ENCODE measurements around the gene NRG4. TPM values are rescaled to one million over a fixed set of nuclear protein-coding genes. Genes with fewer than 3 reads are reported as not detected.
"Not testable (repeated sequence)": the region's sequence is repeated elsewhere in the genome, so short reads cannot be mapped to it uniquely, and the experiment has no call there.

NRG4 gene, protein sequence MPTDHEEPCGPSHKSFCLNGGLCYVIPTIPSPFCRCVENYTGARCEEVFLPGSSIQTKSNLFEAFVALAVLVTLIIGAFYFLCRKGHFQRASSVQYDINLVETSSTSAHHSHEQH
- 0.69 TPM for polyA plus RNA-seq (2013, experiment 1 of 4)
- 0.30 TPM for polyA plus RNA-seq (2013, experiment 2 of 4)
- polyA plus RNA-seq (2013, experiment 3 of 4), result 0.21 TPM
- polyA plus RNA-seq (2013, experiment 4 of 4), result 0.16 TPM

DNA sequence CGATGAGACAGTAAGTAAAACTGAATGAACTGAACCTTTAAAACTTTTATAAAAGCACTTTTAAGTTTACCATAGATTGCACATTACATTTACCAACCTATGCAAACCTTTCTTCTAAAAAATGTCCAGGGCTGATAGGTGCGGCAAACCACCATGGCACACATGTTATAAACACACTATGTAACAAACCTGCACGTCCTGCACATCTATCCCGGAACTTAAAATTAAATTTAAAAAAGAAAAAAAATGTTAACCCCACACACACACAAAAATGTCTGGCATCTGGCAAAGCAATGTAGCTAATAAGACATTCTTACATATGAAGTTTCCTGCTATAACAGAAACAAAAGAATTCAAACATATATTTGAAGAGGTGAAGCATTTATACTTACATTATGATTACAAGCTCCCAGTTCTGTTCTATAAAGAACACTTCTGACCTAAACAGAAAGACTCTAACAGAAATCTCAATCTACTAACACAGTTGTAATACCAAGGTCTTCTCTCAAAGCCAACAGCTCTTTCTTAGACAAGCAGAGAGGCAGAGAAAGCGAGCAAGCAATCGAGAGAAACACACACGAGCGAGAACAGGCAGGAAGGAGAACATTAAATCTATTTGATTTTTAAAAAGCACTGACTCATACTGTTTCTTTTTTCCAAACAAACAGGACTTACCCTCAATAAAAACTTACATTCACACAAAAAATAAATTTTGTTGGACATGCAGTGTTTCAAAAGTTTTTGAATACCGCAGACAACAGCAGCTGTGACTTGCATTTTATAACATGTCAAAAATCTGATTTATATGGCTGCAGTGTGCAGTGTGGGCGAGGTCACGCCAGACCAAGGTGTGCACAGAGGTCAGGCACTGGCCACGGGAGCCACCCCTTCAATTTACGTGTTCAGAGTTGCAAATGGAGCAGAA lies at the start of gene NRG4:
NRG4 (minus strand) TSS at position 798 of the 925 bp plus-strand sequence. CDS start 1,194 bp downstream, outside the sequence.
- no peaks in the 10 kb centered on the region for H3K27me3 ChIP-seq (ENCODE audit: control insufficient read depth, insufficient read depth, low read length, poor library complexity, severe bottlenecking)
- H3K4me1 ChIP-seq (ENCODE audit: control insufficient read depth, insufficient read depth, low read length), result no peaks in the 10 kb centered on the region
- H3K27ac ChIP-seq (ENCODE audit: insufficient read depth, low read depth, low read length, poor library complexity, severe bottlenecking), result peak within 1 kb of the TSS; percentile 31
- H3K9me3 ChIP-seq (ENCODE audit: control insufficient read depth, low read length), result no peaks in the 10 kb centered on the region
- WGBS, 2 experiments, result 84 to 87% methylated on average over 13 of the region's 13 CpGs
- no peak within 1 kb of the TSS for H3K4me3 ChIP-seq (ENCODE audit: insufficient read depth, low read depth, low read length)
- no peaks in the 10 kb centered on the region for H3K36me3 ChIP-seq (ENCODE audit: control insufficient read depth, insufficient read depth, low read length)

DNA sequence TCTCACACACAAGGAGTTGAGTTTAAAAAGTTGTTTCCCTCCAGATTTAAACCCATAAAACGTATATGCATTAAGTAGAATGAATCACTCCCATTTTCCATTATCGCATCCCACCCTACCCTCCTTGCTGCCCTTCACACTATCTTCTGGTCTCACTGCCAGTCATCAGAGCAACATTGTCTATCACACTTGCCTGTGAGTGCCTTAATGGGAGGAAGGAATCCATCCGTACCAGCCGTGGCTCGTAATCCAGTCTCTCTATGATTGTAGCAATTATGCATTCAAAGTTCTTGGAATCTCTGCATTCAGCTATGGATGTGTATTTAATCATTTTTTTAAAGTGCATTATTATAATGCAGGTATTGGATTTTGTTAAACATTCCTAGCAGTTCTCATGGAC lies 49.5 kb upstream of the NRG4 start:
- no peaks in the 10 kb centered on the region for H3K36me3 ChIP-seq (ENCODE audit: control insufficient read depth, insufficient read depth, low read length)
- no peak overlapping the region for H3K27ac ChIP-seq (ENCODE audit: insufficient read depth, low read depth, low read length, poor library complexity, severe bottlenecking)
- H3K9me3 ChIP-seq (ENCODE audit: control insufficient read depth, low read length), result no peaks in the 10 kb centered on the region
- 93 to 99% methylated on average over 5 of the region's 5 CpGs for WGBS, 2 experiments
- H3K4me3 ChIP-seq (ENCODE audit: insufficient read depth, low read depth, low read length), result no peak overlapping the region
- H3K4me1 ChIP-seq (ENCODE audit: control insufficient read depth, insufficient read depth, low read length), result peaks cover 7% of the 10 kb centered on the region
- H3K27me3 ChIP-seq (ENCODE audit: control insufficient read depth, insufficient read depth, low read length, poor library complexity, severe bottlenecking), result peaks cover 37% of the 10 kb centered on the region

DNA sequence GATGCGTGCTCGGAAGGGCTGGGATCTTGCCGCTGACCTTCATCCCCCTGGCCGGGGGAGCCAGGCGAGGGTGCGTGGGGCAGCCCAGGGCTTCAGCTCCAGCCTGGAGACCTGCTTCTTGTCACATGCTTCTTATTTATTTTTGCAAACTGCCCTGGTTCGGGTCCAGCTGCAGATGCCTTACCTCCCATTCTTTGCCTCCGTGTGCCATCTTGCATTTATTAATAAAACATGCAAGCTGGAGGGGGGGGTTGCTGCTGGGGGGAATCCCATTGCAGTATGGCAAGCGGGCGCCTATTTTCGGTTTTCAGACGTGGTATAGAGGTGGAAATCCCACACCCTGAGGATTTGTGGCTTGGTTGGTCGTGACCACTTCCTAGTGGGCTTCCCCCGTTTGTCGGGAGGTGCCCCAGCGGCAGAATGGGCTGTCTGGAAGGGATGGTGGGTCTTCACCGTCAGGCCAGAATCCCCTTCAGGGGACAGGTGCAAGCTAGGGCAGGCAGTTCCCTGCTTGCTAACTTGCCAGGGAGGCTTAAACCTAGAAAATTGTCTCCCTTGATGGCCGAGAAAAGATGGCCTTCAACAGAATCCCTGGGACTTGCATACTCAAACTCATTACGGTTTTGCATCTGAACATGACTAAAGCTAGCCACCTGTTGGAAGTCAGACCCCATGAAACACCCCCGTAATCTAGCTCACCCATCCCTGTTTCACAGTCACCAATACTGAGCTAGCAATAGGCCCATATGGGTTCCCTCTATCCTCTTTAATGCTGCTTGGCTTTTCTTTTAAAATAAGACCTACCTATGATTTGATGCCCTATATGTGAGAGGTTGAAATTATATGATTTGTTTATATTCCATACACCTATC lies 48.1 kb upstream of the NRG4 start:
- no peaks in the 10 kb centered on the region for H3K9me3 ChIP-seq (ENCODE audit: control insufficient read depth, low read length)
- H3K27me3 ChIP-seq (ENCODE audit: control insufficient read depth, insufficient read depth, low read length, poor library complexity, severe bottlenecking), result peaks cover 37% of the 10 kb centered on the region
- no peaks in the 10 kb centered on the region for H3K36me3 ChIP-seq (ENCODE audit: control insufficient read depth, insufficient read depth, low read length)
- H3K4me3 ChIP-seq (ENCODE audit: insufficient read depth, low read depth, low read length), result peak overlapping the region; percentile 36
- H3K4me1 ChIP-seq (ENCODE audit: control insufficient read depth, insufficient read depth, low read length), result peaks cover 5% of the 10 kb centered on the region
- H3K27ac ChIP-seq (ENCODE audit: insufficient read depth, low read depth, low read length, poor library complexity, severe bottlenecking), result no peak overlapping the region
- 32 to 35% methylated on average over 20 of the region's 20 CpGs for WGBS, 2 experiments

DNA sequence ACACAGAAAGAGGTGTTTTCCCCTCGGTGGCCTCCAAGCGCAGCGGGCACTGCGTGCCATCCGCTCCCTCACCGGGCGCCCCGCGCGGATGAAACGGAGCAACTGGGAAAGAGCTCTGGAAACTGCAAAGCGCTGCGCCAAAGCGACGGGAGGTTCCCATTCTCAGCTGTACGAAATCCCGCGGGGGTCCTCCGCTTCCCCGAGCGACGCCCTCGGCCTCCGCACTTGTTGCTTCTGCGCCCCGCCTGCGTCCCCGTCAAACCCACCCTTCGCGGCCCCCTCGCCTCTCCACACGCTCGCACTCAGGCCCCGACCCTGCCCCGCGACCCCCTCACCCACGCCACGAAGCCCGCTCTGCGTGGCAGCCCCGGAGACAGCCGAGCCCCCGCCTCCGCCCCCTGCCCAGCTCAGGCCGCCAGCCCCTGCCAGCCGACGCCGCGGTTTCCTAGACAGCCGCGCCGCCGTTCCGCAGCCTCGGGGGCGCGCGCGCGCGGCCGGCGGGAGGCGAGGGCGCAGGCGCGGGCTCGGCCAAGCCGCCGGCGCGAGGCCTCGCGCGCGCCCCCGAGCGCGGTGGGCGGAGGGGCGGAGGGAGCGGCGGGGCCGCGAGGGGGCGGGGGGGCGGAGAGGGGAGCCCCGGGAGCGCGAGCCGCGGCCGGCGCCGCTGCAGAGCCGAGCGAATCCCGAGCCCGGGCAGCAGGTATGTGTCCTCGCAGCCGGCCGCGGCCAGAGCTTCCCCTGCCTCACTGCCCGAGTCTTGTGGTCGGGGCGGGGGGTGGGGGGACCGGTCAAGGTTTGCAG lies 47.3 kb upstream of the NRG4 start, which contains the start of gene TMEM266:
TMEM266 (plus strand) TSS at position 666 of the 798 bp plus-strand sequence. CDS start 74,279 bp downstream, outside the sequence.
- Histone ChIP-seq H3K4me1 (ENCODE audit: control insufficient read depth, insufficient read depth, low read length) (no peaks in the 10 kb centered on the region), H3K9me3 (ENCODE audit: control insufficient read depth, low read length) (no peaks in the 10 kb centered on the region), H3K27ac (ENCODE audit: insufficient read depth, low read depth, low read length, poor library complexity, severe bottlenecking) (no peak within 1 kb of the TSS), H3K36me3 (ENCODE audit: control insufficient read depth, insufficient read depth, low read length) (no peaks in the 10 kb centered on the region), H3K4me3 (ENCODE audit: insufficient read depth, low read depth, low read length) (peak within 1 kb of the TSS; percentile 62), H3K27me3 (ENCODE audit: control insufficient read depth, insufficient read depth, low read length, poor library complexity, severe bottlenecking) (peaks cover 37% of the 10 kb centered on the region)
- 0% methylated on average over 107 of the region's 107 CpGs for WGBS, 2 experiments

DNA sequence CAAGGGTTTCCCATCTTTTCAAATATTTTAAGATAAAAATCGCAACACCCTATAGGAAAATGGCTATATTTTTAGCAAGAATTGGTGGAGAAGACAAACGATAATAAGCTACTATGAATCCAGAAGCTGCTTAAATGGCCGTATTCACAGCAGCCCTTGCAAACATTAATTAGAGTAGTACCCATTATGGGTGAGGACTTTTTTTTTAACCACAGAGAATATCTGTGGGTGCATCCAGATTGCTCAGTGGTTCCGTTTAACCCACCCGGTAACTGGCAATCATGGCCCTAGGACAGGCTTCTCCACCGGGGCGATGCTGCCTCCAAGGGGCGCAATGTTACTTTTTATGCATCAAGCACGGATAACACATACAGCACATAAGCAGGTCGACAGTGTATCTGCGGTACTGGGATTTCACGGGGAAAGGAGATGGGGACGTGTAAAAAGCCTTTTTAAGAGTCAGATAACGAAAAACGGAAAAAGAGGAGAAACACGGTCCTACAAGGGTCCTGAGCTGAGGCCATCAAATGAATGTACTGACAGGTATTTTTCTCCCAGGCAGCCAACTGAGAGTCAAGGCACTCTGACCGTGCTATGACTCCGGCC lies 46.6 kb upstream of the NRG4 start:
- no peak overlapping the region for H3K27ac ChIP-seq (ENCODE audit: insufficient read depth, low read depth, low read length, poor library complexity, severe bottlenecking)
- H3K4me1 ChIP-seq (ENCODE audit: control insufficient read depth, insufficient read depth, low read length), result no peaks in the 10 kb centered on the region
- H3K9me3 ChIP-seq (ENCODE audit: control insufficient read depth, low read length), result no peaks in the 10 kb centered on the region
- no peaks in the 10 kb centered on the region for H3K36me3 ChIP-seq (ENCODE audit: control insufficient read depth, insufficient read depth, low read length)
- H3K4me3 ChIP-seq (ENCODE audit: insufficient read depth, low read depth, low read length), result peak overlapping the region; percentile 62
- 21 to 23% methylated on average over 18 of the region's 18 CpGs for WGBS, 2 experiments
- peaks cover 37% of the 10 kb centered on the region for H3K27me3 ChIP-seq (ENCODE audit: control insufficient read depth, insufficient read depth, low read length, poor library complexity, severe bottlenecking)

DNA sequence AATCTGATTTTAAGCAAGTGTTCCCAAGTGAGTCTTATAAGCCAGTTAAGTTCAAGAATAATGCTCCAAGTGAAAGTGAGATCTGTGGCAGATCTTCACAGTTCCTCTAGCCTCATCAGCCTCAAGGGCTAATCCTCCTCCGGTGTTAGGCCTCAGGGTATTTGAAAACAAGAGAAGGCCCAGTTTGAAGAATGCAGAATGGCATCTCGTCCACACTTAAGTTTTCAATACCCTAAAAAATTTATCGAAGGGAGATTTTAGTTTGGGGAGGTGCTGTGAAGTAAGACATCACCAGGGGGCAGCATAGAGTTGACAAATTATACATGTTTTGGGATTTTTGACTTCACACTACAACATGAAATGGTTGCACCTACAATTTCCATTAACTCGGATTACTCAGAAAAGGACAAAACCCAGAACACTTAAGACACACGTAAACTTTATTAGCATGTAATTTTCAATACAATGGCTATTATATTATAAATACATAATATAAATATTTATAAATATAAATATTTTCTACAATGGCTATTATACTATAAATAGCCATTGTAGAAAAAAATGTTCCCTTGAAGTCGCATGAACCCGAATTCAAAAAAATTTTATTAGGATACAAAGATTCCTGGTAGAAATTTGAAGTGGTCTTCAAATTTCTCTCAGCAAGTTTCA lies 45.2 kb upstream of the NRG4 start:
- Histone ChIP-seq H3K9me3 (ENCODE audit: control insufficient read depth, low read length) (no peaks in the 10 kb centered on the region), H3K36me3 (ENCODE audit: control insufficient read depth, insufficient read depth, low read length) (no peaks in the 10 kb centered on the region), H3K4me1 (ENCODE audit: control insufficient read depth, insufficient read depth, low read length) (no peaks in the 10 kb centered on the region), H3K27ac (ENCODE audit: insufficient read depth, low read depth, low read length, poor library complexity, severe bottlenecking) (no peak overlapping the region), H3K27me3 (ENCODE audit: control insufficient read depth, insufficient read depth, low read length, poor library complexity, severe bottlenecking) (peaks cover 37% of the 10 kb centered on the region), H3K4me3 (ENCODE audit: insufficient read depth, low read depth, low read length) (no peak overlapping the region)
- 8 to 9% methylated on average over 3 to 6 of the region's 7 CpGs for WGBS, 2 experiments

DNA sequence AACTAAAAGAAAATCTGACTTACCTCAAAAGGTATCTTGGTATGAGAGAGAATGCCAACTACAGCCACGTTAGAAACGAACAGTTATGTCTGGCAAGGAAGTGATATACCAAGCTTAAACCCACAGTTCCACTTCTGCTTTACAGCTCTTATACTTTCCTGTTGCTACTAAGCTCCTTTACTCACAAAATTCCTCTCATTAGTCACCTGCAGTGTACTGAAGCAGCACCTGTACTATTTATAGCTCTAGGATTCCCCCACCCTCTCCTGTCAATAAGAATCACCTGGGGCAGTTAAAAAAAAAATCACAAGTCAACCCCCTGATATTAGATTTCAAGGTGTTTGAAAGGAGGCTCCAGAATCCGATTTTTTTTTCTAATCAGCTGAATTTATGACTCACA lies 44.7 kb upstream of the NRG4 start:
- H3K27me3 ChIP-seq (ENCODE audit: control insufficient read depth, insufficient read depth, low read length, poor library complexity, severe bottlenecking), result peaks cover 37% of the 10 kb centered on the region
- no peaks in the 10 kb centered on the region for H3K36me3 ChIP-seq (ENCODE audit: control insufficient read depth, insufficient read depth, low read length)
- 55 to 61% methylated on average over 3 of the region's 3 CpGs for WGBS, 2 experiments
- H3K27ac ChIP-seq (ENCODE audit: insufficient read depth, low read depth, low read length, poor library complexity, severe bottlenecking), result no peak overlapping the region
- H3K9me3 ChIP-seq (ENCODE audit: control insufficient read depth, low read length), result no peaks in the 10 kb centered on the region
- no peak overlapping the region for H3K4me3 ChIP-seq (ENCODE audit: insufficient read depth, low read depth, low read length)
- no peaks in the 10 kb centered on the region for H3K4me1 ChIP-seq (ENCODE audit: control insufficient read depth, insufficient read depth, low read length)

DNA sequence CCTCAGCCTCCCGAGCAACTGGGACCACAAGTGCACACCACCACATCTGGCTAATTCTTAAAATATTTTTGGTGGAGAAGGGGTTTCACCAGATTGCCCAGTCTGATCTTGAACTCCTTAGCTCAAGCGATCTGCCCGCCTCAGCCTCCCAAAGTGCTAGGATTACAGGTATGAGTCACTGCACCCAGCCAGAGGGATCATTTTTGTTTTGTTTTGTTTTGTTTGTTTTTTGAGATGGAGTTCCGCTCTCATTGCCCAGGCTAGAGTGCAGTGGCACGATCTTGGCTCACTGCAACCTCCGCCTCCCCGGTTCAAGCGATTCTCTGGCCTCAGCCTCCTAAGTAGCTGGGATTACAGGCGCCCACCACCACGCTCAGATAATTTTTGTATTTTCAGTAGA lies 42.0 kb upstream of the NRG4 start:
- not testable (repeated sequence) for H3K27ac ChIP-seq (ENCODE audit: insufficient read depth, low read depth, low read length, poor library complexity, severe bottlenecking); H3K4me1 ChIP-seq (ENCODE audit: control insufficient read depth, insufficient read depth, low read length); H3K4me3 ChIP-seq (ENCODE audit: insufficient read depth, low read depth, low read length); H3K9me3 ChIP-seq (ENCODE audit: control insufficient read depth, low read length); H3K36me3 ChIP-seq (ENCODE audit: control insufficient read depth, insufficient read depth, low read length)
- peaks cover 15% of the 10 kb centered on the region for H3K27me3 ChIP-seq (ENCODE audit: control insufficient read depth, insufficient read depth, low read length, poor library complexity, severe bottlenecking)
- WGBS, 2 experiments, result 95 to 96% methylated on average over 10 of the region's 10 CpGs

DNA sequence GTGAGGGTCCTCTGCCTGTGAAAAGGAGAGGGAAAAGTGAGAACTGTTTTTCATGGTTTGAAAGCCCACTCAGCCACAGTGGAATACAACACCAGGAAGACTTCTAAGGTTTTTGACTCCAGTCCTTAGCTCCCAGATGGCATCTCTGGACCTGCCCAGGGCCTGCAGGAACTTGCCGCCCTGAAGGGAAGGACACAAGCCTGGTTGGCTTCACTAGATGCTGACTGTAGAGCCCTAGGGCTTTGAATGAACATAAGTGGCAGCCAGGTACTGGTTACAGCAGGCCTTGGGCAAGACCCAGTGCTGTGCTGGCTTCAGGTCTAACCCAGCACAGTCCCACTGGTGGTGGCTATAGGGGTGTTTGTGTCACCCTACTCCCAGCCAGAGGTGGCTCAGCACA lies 26.3 kb upstream of the NRG4 start:
- no peak overlapping the region for H3K4me3 ChIP-seq (ENCODE audit: insufficient read depth, low read depth, low read length)
- H3K4me1 ChIP-seq (ENCODE audit: control insufficient read depth, insufficient read depth, low read length), result peaks cover 15% of the 10 kb centered on the region
- no peaks in the 10 kb centered on the region for H3K36me3 ChIP-seq (ENCODE audit: control insufficient read depth, insufficient read depth, low read length)
- H3K27me3 ChIP-seq (ENCODE audit: control insufficient read depth, insufficient read depth, low read length, poor library complexity, severe bottlenecking), result no peaks in the 10 kb centered on the region
- no peak overlapping the region for H3K27ac ChIP-seq (ENCODE audit: insufficient read depth, low read depth, low read length, poor library complexity, severe bottlenecking)
- whole genome bisulfite sequencing, 2 experiments, result 91 to 97% methylated on average over 1 of the region's 1 CpG
- no peaks in the 10 kb centered on the region for H3K9me3 ChIP-seq (ENCODE audit: control insufficient read depth, low read length)
